22Rv1 (cell line): ENCODE measurements around the gene GATA5.

Experiments used
- H3K27ac ChIP-seq: fragments of 450-650 bp; 2 replicates; pipeline ENCODE4 v1.5.1; 2017
- ZFX ChIP-seq: fragments of 450-650 bp; IDR thresholded peaks from 2 replicates; pipeline ENCODE4 v1.6.1; 2017; ENCODE audit warnings: antibody characterized with exemption, borderline replicate concordance
- TF ChIP-seq, protein P1 (sequence below): fragments of 450-650 bp; IDR thresholded peaks from 2 replicates; pipeline ENCODE4 v1.5.1; 2017; ENCODE audit warnings: mild to moderate bottlenecking

GATA5 gene

DNA sequence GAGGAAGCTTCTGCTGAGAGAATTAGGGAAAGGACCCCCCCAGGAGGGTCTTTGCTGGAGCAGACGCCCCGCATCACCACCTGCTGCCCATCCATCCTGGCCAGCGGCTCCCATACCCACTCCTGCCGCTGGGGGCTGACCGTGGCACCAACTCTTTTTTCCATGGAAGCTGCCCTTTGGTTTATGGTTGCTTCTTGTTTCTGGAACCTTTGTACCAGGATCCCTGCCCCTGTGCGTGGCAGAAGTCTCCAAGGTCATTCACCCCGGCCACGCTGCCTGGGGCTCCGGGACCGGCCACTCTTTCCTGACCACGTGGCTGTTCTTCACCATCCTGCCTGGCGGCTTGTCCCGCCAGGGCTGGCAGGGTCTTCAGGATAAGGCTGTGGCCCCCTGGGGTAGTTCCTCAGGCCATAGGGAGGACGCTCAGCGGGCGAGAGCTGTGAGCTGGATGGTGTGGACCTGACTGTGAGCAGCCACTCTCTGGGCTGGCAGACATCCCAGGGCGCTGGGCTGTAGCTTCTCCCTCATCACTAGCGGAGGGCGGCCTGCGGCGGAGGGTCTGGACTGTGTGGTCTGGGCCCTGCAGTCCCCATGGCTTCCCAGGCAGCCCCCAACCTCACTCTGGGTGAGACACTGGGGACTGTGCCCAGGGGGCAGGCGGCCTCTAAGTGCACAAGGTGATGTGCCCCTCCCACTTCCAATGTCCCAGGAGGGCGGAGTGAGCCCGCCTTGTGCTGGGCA is 25.7 kb downstream of the GATA5 start:
- H3K27ac ChIP-seq = no peak overlapping the region
- no peak for TF ChIP-seq ZFX
- TF ChIP-seq, protein P1, sequence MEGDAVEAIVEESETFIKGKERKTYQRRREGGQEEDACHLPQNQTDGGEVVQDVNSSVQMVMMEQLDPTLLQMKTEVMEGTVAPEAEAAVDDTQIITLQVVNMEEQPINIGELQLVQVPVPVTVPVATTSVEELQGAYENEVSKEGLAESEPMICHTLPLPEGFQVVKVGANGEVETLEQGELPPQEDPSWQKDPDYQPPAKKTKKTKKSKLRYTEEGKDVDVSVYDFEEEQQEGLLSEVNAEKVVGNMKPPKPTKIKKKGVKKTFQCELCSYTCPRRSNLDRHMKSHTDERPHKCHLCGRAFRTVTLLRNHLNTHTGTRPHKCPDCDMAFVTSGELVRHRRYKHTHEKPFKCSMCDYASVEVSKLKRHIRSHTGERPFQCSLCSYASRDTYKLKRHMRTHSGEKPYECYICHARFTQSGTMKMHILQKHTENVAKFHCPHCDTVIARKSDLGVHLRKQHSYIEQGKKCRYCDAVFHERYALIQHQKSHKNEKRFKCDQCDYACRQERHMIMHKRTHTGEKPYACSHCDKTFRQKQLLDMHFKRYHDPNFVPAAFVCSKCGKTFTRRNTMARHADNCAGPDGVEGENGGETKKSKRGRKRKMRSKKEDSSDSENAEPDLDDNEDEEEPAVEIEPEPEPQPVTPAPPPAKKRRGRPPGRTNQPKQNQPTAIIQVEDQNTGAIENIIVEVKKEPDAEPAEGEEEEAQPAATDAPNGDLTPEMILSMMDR = peak; percentile 75

DNA sequence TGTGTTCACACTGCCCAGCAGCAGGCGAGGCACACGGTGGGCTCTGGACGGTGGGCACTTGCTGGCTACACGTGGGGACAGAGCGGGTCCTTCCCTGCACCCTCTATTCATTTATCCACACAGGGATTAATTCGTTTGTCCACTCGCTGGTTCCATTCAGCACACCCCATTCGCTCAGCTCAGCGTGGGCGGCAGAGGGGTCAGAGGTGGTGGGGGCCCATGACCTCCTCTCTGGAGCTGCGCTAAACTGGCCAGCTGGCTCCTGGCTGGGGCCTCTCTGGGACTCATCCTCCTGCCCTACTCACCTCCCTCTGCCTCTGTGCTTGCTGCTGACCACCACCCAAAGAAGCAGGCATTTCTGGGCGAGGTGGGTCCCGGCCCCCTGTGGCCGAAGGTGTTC is 27.0 kb downstream of the GATA5 start:
- TF ChIP-seq, protein P1 = no peak
- TF ChIP-seq ZFX = no peak
- no peak overlapping the region for H3K27ac ChIP-seq

DNA sequence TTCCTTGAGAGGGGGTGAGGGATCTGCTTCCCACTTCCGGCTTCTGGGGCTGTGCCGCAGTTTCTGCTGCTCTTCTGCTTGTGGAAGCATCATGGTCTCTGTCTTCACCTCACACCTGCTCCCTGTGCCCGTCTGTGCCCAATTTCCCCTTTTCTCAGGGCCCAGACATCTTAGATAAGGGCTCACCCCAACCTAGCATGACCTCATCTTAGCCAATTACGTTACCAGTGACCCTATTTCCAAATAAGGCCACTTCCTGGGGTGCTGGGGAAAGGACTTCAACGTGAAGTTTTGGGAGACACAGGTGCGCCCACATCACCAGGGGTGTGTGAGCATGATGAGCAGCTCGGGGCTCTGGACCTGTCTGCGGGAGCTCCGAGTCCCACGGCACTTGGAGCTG is 27.8 kb downstream of the GATA5 start:
- TF ChIP-seq, protein P1 = no peak
- TF ChIP-seq ZFX = no peak
- H3K27ac ChIP-seq = no peak overlapping the region

DNA sequence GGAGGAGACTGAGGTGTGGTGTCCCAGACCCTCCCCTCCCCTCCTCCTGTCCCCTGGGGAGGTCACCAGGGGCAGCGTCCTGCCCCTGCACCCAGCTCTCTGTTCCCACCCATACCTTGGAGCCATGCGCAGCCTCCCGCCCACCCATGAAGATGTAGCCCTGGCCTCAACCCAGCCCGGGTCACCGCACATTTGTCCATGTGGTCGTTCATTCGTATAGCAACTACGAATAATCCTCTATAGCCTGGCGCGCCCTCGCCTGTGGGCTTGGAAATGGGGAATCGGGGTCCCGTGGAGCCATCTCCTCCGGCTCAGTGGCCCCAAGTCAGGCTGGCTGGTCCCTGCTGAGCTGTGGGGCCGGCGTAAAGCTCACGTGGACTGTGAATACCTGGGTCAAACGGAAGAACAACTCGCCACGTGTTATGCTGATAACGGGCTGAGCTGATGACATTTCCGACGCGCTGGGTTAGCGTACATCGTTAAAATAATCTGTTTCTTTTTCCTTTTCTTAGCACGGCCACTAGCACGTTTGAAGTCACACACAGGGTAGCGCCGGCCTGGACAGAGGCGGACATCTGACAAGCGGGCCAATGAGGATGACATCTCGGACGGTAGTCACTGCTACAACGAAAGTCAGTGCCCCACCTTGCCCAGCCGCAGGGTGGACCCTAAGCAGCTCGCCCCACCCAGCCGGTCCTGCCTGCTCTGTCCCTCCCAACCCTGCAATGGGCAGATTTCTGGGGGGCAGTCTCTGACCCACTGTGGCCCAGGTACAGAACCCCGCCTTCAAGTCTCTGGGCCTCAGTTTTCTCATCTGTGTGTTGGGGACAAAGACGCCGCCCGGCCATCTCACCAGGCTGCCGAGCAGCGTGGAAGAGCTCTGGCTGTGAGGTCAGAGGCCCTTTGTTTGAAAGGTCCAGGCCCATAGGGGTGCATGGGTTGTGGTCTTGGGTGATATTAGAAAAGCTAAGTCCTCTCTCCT is 28.6 kb downstream of the GATA5 start:
- no peak for TF ChIP-seq ZFX
- TF ChIP-seq, protein P1 = no peak
- no peak overlapping the region for H3K27ac ChIP-seq

DNA sequence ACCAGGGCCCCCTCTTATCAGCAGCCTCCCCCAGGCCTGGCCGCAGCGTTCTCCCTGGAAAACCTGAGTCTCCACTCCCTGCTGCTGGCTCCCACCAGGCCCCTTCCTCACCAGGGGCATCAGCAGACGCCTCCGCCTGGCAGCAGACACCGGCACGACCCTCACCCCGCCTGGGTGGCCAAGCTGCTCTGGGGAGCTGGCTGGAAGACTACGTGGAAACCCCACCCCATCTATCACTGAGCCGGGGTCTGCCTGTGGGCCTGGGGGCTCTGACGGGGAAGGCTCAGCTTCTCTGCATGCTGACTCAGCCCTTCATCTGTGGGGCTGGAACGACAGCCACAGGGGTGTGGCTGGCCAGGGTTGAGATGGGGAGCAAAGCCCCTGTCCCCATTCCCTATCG is 29.3 kb downstream of the GATA5 start:
- no peak overlapping the region for H3K27ac ChIP-seq
- no peak for TF ChIP-seq ZFX
- TF ChIP-seq, protein P1 = no peak

DNA sequence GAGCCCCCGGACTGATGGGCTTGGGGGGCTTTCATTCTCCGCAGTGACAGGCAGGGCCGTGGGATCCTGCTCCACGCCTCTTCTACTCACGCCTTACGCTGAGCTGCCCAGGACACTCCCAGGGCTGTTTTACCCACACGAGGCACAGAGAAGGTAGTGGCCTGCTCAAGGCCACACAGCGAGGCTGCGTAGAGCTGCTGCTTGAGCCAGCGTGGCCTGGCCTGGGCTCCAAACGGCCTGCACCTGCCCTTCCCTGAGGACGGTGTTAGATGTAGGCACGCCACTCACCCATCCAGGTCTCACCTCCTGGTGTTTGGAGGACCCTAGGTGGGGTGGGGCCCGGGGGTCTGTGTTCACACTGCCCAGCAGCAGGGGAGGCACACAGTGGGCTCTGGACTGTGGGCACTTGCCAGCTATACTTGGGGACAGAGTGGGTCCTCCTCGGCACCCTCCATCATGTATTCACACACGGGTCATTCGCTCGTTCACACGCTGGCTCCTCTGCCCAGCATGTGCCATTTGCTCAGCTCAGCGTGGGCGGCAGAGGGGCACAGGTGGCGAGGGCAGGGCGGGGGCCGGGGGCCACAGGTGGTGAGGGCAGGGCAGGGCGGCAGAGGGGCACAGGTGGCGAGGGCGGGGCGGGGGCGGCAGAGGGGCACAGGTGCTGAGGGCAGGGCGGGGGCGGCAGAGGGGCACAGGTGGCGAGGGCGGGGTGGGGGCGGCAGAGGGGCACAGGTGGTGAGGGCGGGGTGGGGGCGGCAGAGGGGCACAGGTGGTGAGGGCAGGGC is 30.0 kb downstream of the GATA5 start:
- no peak overlapping the region for H3K27ac ChIP-seq
- TF ChIP-seq, protein P1 = no peak
- TF ChIP-seq ZFX = no peak
